Epithelial cell of prostate (primary cell): ENCODE results near the gene RNU1-1.
"Not testable (repeated sequence)": the region's sequence is repeated elsewhere in the genome, so short reads cannot be mapped to it uniquely, and the experiment has no call there.

ENCODE experiments used
- DNase-seq: peaks from one replicate; pipeline ENCODE4 v3.0.0-alpha.2; 2011; ENCODE audit warnings: low read depth, low spot score
- H3K27ac ChIP-seq: fragments of 450-650 bp; 2 replicates; pipeline ENCODE4 v1.5.1; 2017; ENCODE audit warnings: mild to moderate bottlenecking

The RNU1-1 gene

GRCh38 chr1:16525769-16526168 lies 11.7 kb upstream of the RNU1-1 start:
- not testable (repeated sequence) for DNase-seq, H3K27ac ChIP-seq

GRCh38 chr1:16521679-16522078 lies 7.6 kb upstream of the RNU1-1 start:
- H3K27ac ChIP-seq, DNase-seq: not testable (repeated sequence)

- no peak overlapping the region for H3K27ac ChIP-seq
- no peak for DNase-seq
These were observed 7.2 kb upstream of the RNU1-1 start for GRCh38 chr1:16521288-16521583.

- H3K27ac ChIP-seq, DNase-seq: not testable (repeated sequence)
These were observed 6.6 kb upstream of the RNU1-1 start for GRCh38 chr1:16520435-16521287.

- not testable (repeated sequence) for H3K27ac ChIP-seq, DNase-seq
These were observed 5.3 kb upstream of the RNU1-1 start for GRCh38 chr1:16519255-16519951.

- not testable (repeated sequence) for H3K27ac ChIP-seq, DNase-seq
These were observed 4.8 kb upstream of the RNU1-1 start for GRCh38 chr1:16518913-16519254.

GRCh38 chr1:16516694-16517410 lies 2.8 kb upstream of the RNU1-1 start:
- not testable (repeated sequence) for H3K27ac ChIP-seq, DNase-seq

GRCh38 chr1:16513412-16514106 lies 526 bp downstream of the RNU1-1 start:
- peak overlapping the region; percentile 29 for H3K27ac ChIP-seq

GRCh38 chr1:16512624-16513411 lies 1.3 kb downstream of the RNU1-1 start:
- H3K27ac ChIP-seq, result peak overlapping the region; percentile 29
- DNase-seq, result not testable (repeated sequence)

More at GRCh38 chr1:16513412-16514106, 526 bp downstream of the RNU1-1 start:
- peak; percentile 99 for DNase-seq

- DNase-seq, H3K27ac ChIP-seq: not testable (repeated sequence)
These were observed 2.2 kb downstream of the RNU1-1 start for GRCh38 chr1:16511926-16512325.

- not testable (repeated sequence) for H3K27ac ChIP-seq, DNase-seq
These were observed 5.1 kb downstream of the RNU1-1 start for GRCh38 chr1:16508861-16509445.

- not testable (repeated sequence) for DNase-seq, H3K27ac ChIP-seq
These were observed 7.5 kb downstream of the RNU1-1 start for GRCh38 chr1:16506364-16507136.

- DNase-seq, H3K27ac ChIP-seq: not testable (repeated sequence)
These were observed 8.2 kb downstream of the RNU1-1 start for GRCh38 chr1:16505870-16506269.

GRCh38 chr1:16503494-16503893 lies 10.6 kb downstream of the RNU1-1 start:
- no peak overlapping the region for H3K27ac ChIP-seq
- DNase-seq, result no peak

- DNase-seq, H3K27ac ChIP-seq: not testable (repeated sequence)
These were observed 12.6 kb downstream of the RNU1-1 start for GRCh38 chr1:16501446-16501845.

GRCh38 chr1:16500975-16501374 lies 13.1 kb downstream of the RNU1-1 start:
- not testable (repeated sequence) for H3K27ac ChIP-seq, DNase-seq

GRCh38 chr1:16500466-16500865 lies 13.6 kb downstream of the RNU1-1 start:
- DNase-seq, result not testable (repeated sequence)

More at GRCh38 chr1:16500466-16500865, 13.6 kb downstream of the RNU1-1 start:
- not testable (repeated sequence) for H3K27ac ChIP-seq
